Measurements from ENCODE around the gene DNAJC10.

Gene DNAJC10

GRCh38 chr2:182784058-182784706, 68.1 kb downstream of the DNAJC10 start:
- no peak for DNase-seq (ENCODE audit: low read depth in 2 of 2)

GRCh38 chr2:182784777-182785176, 68.7 kb downstream of the DNAJC10 start:
- DNase-seq (ENCODE audit: low read depth in 2 of 2), result no peak

DNA sequence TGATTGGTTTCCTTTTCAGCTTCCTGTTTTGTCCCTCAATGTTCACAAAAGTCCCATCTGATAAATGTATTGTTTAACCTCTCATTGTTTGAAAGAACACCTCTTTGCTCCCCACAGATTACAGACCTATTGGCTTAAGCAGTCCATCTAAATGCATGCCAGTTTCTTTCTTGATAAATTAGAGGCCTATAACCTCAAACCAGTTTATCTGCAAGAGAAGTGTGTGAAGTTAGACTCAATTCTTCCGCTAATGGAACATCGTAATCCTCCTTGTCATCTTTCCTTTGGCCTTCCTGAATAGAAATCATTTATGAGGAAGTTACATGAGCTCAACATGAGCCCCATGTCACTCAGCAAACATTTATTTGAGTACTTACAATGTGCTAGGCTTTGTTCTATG, 76.4 kb downstream of the DNAJC10 start:
- DNase-seq (ENCODE audit: low read depth in 2 of 2), result no peak

- no peak for DNase-seq (ENCODE audit: low read depth in 2 of 2)
Measured at GRCh38 chr2:182798736-182799135, 82.7 kb downstream of the DNAJC10 start.

- no peak for DNase-seq (ENCODE audit: low read depth in 2 of 2)
Measured at GRCh38 chr2:182804128-182804527, 88.1 kb downstream of the DNAJC10 start.

- DNase-seq (ENCODE audit: low read depth in 2 of 2), result no peak
Measured at GRCh38 chr2:182807319-182807718, 91.3 kb downstream of the DNAJC10 start.

GRCh38 chr2:182810087-182810486, 94.0 kb downstream of the DNAJC10 start:
- no peak for DNase-seq (ENCODE audit: low read depth in 2 of 2)

DNA sequence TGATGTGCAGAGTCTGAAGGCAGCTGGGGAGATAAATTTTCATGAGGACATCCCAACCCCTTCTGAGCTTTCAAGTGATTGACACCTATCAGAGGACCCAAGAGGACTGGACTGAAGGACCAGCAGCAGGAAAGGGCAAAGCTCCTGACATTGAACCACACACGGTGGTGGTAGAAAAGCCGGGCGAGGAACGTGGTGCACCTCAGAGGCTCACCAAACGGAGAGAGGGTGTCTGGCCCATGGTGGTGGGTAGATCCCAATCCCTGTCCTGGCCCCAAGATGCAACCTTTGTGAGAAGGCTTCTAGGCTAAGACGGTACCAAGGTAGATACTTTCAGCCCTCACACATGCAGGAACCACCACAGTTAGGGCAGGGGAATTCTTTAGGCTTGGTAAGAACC, 98.3 kb downstream of the DNAJC10 start:
- DNase-seq (ENCODE audit: low read depth in 2 of 2), result no peak

DNA sequence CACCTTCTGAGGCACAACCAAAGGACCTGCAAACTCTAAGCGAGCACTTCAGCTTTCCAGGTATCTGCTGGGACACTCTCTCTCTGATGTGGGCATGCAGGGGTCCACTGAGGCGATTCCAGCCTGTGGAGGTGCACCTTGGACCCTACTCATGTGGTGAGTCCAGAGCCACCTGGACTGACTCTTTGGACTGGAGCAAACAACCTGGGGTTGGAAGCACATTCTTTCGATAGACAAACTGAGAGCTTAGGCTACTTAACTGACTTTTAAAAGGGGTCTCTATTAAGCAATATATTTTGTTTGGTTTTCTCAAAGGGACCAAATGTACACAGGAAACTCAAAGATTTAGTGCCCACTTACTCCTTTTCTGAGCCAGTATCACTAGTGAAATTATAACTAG, 98.7 kb downstream of the DNAJC10 start:
- no peak for DNase-seq (ENCODE audit: low read depth in 2 of 2)

DNA sequence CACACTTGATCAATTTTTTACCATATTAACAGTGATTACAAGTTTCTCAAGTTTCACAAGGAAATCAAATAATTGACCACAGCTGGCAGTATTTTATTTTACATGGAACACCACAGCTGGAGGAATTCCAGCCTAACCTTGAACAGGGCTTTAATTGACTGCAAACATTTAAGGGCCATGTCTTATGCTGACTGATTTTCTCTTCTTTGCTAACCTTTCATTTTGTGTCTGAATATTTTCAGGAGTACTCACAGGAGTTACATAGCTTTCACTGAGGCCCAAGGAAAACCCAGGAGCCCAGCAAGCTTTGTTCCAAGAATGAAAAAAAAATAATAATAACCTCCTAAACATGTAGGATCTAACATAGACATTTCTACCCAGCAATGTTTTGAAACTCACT, 100.8 kb downstream of the DNAJC10 start:
- no peak for DNase-seq (ENCODE audit: low read depth in 2 of 2)

GRCh38 chr2:182817558-182817957, 101.5 kb downstream of the DNAJC10 start:
- no peak for DNase-seq (ENCODE audit: low read depth in 2 of 2)

DNA sequence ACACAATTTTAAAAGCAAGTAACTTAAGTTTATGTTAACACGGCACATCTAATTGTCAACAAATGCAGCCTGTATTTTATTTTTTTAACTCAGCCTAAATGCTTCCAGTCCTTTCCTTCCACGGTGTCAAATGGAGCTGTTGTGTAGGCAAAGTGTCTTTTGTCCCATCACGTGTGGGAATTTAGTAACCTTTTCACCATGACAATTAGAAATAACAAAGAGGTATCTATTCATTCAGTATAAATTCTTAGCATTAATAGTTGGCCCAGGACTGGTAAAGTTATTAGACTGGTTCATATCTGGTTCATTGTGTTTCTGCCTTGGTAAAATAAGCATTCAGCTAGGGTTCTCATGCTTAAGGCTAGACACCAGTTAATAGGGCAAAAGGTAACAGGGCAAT, 102.4 kb downstream of the DNAJC10 start:
- no peak for DNase-seq (ENCODE audit: low read depth in 2 of 2)

DNA sequence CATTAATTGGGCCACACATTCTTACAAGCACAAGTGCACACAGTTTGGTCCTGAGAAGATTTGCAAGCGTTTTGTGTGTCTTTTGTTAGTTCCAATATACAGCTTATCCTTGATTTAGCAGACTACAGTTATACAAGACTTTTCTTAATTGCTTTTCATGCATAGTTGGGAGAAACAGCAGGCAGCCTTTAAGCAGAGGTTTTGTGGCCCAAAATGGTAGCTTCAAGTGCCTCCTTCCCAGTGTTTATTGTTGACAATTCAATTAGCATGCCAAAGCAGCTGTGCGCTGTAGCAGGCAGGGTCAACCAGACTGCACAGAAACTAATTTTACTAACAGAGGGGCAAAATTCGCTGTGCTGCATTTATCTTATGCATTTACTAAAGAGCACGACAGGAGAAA, 102.9 kb downstream of the DNAJC10 start:
- no peak for DNase-seq (ENCODE audit: low read depth in 2 of 2)

DNA sequence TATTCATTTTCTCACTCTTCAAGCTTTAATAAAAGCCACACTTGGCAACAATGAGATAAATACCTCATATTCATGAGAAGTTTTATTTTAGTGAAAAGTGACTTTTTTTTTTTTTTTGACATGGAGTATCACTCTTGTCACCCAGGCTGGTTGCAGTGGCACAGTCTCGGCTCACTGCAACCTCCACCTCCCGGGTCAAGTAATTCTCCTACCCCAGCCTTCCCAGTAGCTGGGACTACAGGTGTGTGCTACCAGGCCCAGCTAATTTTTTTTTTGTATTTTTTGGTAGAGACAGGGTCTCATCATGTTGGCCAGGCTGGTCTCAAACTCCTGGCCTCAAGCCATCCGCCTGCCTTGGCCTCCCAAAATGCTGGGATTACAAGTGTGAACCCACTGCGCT, 103.4 kb downstream of the DNAJC10 start:
- DNase-seq (ENCODE audit: low read depth in 2 of 2), result no peak

DNA sequence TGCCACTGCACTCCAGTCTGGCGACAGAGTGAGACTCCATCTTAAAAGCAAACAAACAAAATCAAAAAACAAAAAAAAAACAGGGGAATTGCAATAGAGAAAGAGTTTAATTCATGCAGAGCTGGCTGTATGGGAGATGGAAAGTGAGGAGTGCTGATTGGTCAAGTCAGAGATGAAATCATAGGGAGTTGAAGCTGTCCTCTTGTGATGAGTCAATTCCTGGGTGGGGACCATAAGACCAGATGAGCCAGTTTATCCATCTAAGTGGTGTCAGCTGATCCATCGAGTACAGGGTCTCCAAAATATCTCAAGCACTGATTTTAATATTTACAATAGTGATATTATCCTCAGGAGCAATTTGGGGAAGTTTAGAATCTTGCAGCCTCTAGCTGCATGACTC, 105.1 kb downstream of the DNAJC10 start:
- no peak for DNase-seq (ENCODE audit: low read depth in 2 of 2)

DNA sequence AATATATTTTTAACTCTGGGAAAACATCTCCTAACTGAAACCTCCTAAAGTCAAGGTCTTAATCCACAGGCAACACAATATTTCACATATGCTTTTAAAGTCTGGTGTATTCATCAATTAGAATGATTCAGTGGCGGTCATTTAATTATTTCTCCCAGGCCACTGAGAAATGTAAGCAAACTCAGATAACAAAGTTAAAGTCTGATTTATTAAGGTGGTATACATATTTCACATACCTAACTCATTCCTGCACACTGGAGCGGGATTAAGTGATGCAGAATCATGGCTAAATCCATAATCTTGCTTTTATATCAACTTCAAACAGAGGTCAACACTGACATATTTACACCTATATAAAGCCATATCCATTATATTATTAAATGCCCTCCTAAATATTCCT, 106.7 kb downstream of the DNAJC10 start:
- DNase-seq (ENCODE audit: low read depth in 2 of 2), result no peak

DNA sequence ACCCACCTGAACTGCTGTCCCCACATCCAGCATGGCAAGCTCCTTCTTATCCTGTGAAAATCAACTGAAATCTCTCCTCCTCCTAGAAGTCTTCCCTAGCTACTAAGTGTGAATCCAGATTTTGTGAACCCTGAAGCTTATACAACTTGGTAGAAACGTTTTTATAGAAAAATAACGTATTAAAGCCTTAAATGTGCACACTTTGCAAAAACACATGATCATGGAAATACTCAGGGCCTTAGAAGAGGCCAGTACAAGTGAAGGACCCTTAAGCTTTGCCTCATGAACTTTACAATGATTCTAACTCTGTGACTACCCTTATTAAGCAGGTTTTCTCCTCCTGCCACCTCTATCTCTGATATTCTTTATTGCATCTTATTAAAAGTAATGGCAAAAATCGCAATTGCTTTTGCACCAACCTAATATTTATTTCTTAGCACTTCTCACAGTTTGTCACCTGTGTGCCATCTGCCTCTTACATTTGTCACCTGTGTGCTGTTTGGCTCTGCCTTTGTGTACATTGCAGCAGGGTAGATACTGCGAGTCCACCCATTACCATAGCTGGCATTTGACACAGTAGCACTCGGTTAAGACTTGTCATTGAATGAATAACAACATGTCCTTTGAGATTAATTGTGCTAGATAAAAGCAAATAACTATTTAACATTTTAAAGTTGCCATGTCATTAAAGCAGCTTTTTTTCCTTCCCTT, 108.2 kb downstream of the DNAJC10 start:
- no peak for DNase-seq (ENCODE audit: low read depth in 2 of 2)

DNA sequence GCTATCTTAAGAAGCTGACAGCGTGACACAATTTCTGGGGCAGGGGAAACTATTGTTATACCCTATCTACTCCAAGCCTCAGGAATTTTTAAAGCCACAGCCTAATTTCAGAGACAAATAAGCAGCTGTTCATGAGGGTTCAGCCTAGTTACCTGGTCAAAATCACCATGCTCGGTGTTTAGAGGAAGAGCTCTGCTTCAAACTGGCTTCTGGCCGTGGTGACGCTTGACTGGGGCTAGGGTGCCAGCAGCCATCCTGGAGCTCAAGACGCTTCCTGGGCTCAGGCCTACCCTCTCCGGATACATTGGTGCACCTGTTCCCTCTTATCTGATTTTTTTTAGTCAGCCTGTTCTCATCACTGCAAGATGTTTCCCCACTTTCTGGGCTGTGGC, 108.7 kb downstream of the DNAJC10 start:
- no peak for DNase-seq (ENCODE audit: low read depth in 2 of 2)

DNA sequence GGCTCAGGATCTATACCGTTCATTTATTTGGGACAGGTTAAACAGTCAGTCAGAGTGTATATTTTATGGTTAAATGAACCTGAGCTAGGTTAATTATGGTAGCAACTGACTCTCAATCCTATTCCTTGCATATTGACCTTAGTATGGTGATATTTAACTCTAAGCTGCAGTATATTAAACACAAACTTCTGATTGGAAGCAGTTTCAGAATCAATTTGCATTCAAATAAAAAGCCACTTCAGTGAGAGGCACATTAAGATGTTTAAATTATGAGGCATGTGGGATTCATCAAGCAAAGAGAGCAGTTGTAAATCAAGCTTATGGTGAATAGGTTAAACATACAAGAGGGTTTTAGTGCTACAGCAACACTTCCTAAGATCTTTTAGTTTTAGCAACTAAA, 110.0 kb downstream of the DNAJC10 start:
- no peak for DNase-seq (ENCODE audit: low read depth in 2 of 2)

DNA sequence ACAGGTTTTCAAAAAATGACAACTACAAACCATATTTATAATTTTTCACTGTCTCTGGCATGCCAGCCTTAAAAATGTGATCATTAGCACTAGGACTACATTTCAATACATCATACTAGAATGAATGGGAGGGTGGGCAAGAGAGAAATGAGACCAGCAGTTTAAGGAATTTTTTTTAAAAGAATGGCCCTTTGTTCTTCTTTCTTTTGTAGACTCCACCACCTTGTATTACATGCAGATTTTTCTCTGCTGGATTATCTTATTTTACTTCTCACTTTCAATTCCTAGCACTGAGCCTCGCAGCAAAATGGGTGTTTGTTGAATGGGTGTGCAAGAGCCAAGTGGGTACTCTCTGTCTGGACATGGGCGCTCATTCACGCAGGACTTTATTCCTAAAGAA, 110.4 kb downstream of the DNAJC10 start:
- no peak for DNase-seq (ENCODE audit: low read depth in 2 of 2)

GRCh38 chr2:182827182-182827879, 111.3 kb downstream of the DNAJC10 start:
- DNase-seq (ENCODE audit: low read depth in 2 of 2), result no peak

- no peak for DNase-seq (ENCODE audit: low read depth in 2 of 2)
Measured at GRCh38 chr2:182831101-182831500, 115.0 kb downstream of the DNAJC10 start.

- no peak for DNase-seq (ENCODE audit: low read depth in 2 of 2)
Measured at GRCh38 chr2:182831921-182832320, 115.9 kb downstream of the DNAJC10 start.

Measured in stimulated activated CD8-positive, alpha-beta memory T cell treated with anti-CD3 and anti-CD28 coated beads, Interleukin-2, amount 100 ng/mL, for 48 hours (primary cell).